Right lobe of liver (tissue), 6 donors: ENCODE data around the gene MACROD2. TPM values are rescaled to one million over a fixed set of nuclear protein-coding genes. Genes with fewer than 3 reads are reported as not detected.

Source experiments
- ATAC-seq, 4 donors: fragments of 200-7000 bp; cut with Tn5 transposase; one replicate each; pipeline ENCODE4 v1.9.1; 2020; ENCODE audit warnings: mild to moderate bottlenecking in 4 of 4, moderate library complexity in 4 of 4
- DNase-seq, 3 donors: peaks; one replicate each; pipeline ENCODE4 v3.0.0-alpha.2; 2020
- H3K27ac ChIP-seq, 3 donors: fragments of 200-600 bp; one replicate each; pipeline ENCODE4 v1.8.0; 2022
- H3K27me3 ChIP-seq, 2 donors: fragments of 200-600 bp; one replicate each; pipeline ENCODE4 v1.8.0; 2022
- H3K36me3 ChIP-seq, 4 donors: fragments of 200-600 bp; sonication (generic) in 1 of 4; one replicate each; pipeline versions ENCODE4 v1.5.1 to v1.8.0; 2017 to 2022; ENCODE audit warnings: control low read depth in 1 of 4
- H3K4me1 ChIP-seq, 4 donors: fragments of 200-600 bp; sonication (generic) in 1 of 4; one replicate each; pipeline versions ENCODE4 v1.5.1 to v1.8.0; 2017 to 2022; ENCODE audit warnings: control low read depth in 1 of 4
- H3K4me3 ChIP-seq, 3 donors: fragments of 200-600 bp; one replicate each; pipeline ENCODE4 v1.8.0; 2022
- H3K9me3 ChIP-seq, 4 donors: fragments of 200-600 bp; sonication (generic) in 1 of 4; one replicate each; pipeline versions ENCODE4 v1.5.1 to v1.8.0; 2017 to 2022; ENCODE audit warnings: control low read depth in 1 of 4
- CTCF ChIP-seq, 4 donors: fragments of 200-600 bp in 3 of 4; fragments of 450-650 bp in 1 of 4; IDR thresholded peaks; one replicate each; pipeline versions ENCODE4 v1.5.1 to v1.8.0; 2016 to 2022; ENCODE audit warnings: antibody characterized with exemption in 4 of 4, mild to moderate bottlenecking in 2 of 4
- POLR2A ChIP-seq: fragments of 450-650 bp; IDR thresholded peaks from one replicate; pipeline ENCODE4 v1.6.1; 2017; ENCODE audit warnings: antibody characterized with exemption, mild to moderate bottlenecking
- WGBS: methylation state at CpG from one replicate; pipeline ENCODE4 v1.1.6; 2018; ENCODE audit warnings: low coverage, low lambda C conversion rate; ENCODE audit not compliant: insufficient coverage; ENCODE audit errors: missing lambda C conversion rate; 5-methylcytosine and 5-hydroxymethylcytosine counted together
- intact Hi-C, 2 donors: fragments of 100-400 bp; cut with DNase I; formaldehyde crosslinking; loops; one replicate each; pipeline versions ENCODE4 v1.11.2 to v1.14.1; 2022
- total RNA-seq, 6 experiments: library from RNA; depleted of rRNA in 2 of 6; stranded (reverse); fragments of >200 nt in 2 of 6; fragmentation: NEBNext Ultra II Directional in 3 of 6; extraction: Animal tissue kit (Norgen Biotek cat#: 25700) in 3 of 6; gene quantifications; one replicate each; pipeline versions ENCODE4 v1.1.0 to v1.2.4, GENCODE V29; 2016 to 2023
- donor health status: DM: no; HTN: yes; CAD: no.
- donor health status: DM: no; HTN: no; CAD: no.
- donor health status: DM: no; HTN: no; CAD: no.
- donor health status: DM: no; HTN: yes; CAD: no.
- donor health status: DM: no; HTN: yes; CAD: no.

Gene MACROD2
- total RNA-seq, 6 experiments from 2014 or later = 1.2 to 5.5 (median 3.3) TPM

GRCh38 chr20:15485519-15485918, 1490.2 kb downstream of the MACROD2 start:
- no peaks in the 10 kb centered on the region for H3K4me1 ChIP-seq
- TF ChIP-seq POLR2A = no peak
- no peak for TF ChIP-seq CTCF (IDR thresholded peaks at IDR 0.05)
- H3K4me3 ChIP-seq = no peak overlapping the region
- H3K9me3 ChIP-seq = no peaks in the 10 kb centered on the region
- no peak overlapping the region for H3K27ac ChIP-seq
- ATAC-seq (no peak), DNase-seq (no peak)
- 61% methylated on average over 2 of the region's 2 CpGs for WGBS
- H3K27me3 ChIP-seq = no peaks in the 10 kb centered on the region
- no peaks in the 10 kb centered on the region for H3K36me3 ChIP-seq
- intact Hi-C loops = no loop called here

- no peak for DNase-seq
- intact Hi-C loops = no loop called here
- no peak for ATAC-seq
These were observed 1491.7 kb downstream of the MACROD2 start for GRCh38 chr20:15487030-15487429.

GRCh38 chr20:15487682-15488081, 1492.4 kb downstream of the MACROD2 start:
- intact Hi-C loops = no loop called here
- H3K4me1 ChIP-seq = no peaks in the 10 kb centered on the region
- TF ChIP-seq POLR2A = no peak
- no peak for TF ChIP-seq CTCF (IDR thresholded peaks at IDR 0.05)
- no peak overlapping the region for H3K27ac ChIP-seq
- DNase-seq (no peak), ATAC-seq (no peak)
- no peaks in the 10 kb centered on the region for H3K27me3 ChIP-seq
- no peak overlapping the region for H3K4me3 ChIP-seq
- no peaks in the 10 kb centered on the region for H3K9me3 ChIP-seq
- no CpG with 5 or more reads among the region's 2 CpGs for WGBS
- no peaks in the 10 kb centered on the region for H3K36me3 ChIP-seq

More at GRCh38 chr20:15487030-15487429, 1491.7 kb downstream of the MACROD2 start:
- no peaks in the 10 kb centered on the region for H3K36me3 ChIP-seq
- H3K4me1 ChIP-seq = no peaks in the 10 kb centered on the region
- no peaks in the 10 kb centered on the region for H3K27me3 ChIP-seq
- no peak overlapping the region for H3K4me3 ChIP-seq
- no peak overlapping the region for H3K27ac ChIP-seq
- no peaks in the 10 kb centered on the region for H3K9me3 ChIP-seq
- TF ChIP-seq POLR2A = no peak
- no peak for TF ChIP-seq CTCF (IDR thresholded peaks at IDR 0.05)
- WGBS = 80% methylated on average over 2 of the region's 2 CpGs

GRCh38 chr20:15491575-15491974, 1496.3 kb downstream of the MACROD2 start:
- Histone ChIP-seq H3K4me1 (no peaks in the 10 kb centered on the region), H3K36me3 (no peaks in the 10 kb centered on the region), H3K27me3 (no peaks in the 10 kb centered on the region), H3K4me3 (no peak overlapping the region), H3K9me3 (no peaks in the 10 kb centered on the region), H3K27ac (no peak overlapping the region)
- DNase-seq = no peak
- TF ChIP-seq CTCF (IDR thresholded peaks at IDR 0.05) (peak; percentile 10 to 41 (median 22)), POLR2A (no peak)
- intact Hi-C loops = no loop called here
- ATAC-seq = peak in 1 of 4 donors; percentile 36
- WGBS = no CpG with 5 or more reads among the region's 1 CpG

GRCh38 chr20:15494851-15495250, 1499.5 kb downstream of the MACROD2 start:
- TF ChIP-seq CTCF (IDR thresholded peaks at IDR 0.05) (no peak), POLR2A (no peak)
- DNase-seq (no peak), ATAC-seq (no peak)
- 82% methylated on average over 2 of the region's 2 CpGs for WGBS
- intact Hi-C loops = no loop called here
- Histone ChIP-seq H3K4me3 (no peak overlapping the region), H3K4me1 (no peaks in the 10 kb centered on the region), H3K9me3 (no peaks in the 10 kb centered on the region), H3K27ac (no peak overlapping the region), H3K36me3 (no peaks in the 10 kb centered on the region), H3K27me3 (no peaks in the 10 kb centered on the region)
